Neuronal stem cell (in vitro differentiated cells): ENCODE data around the gene FOXP4.

Source experiments
- DNase-seq: peaks from one replicate; pipeline ENCODE4 v3.0.0-alpha.2; 2013; ENCODE audit warnings: low spot score
- H2AFZ ChIP-seq: one replicate; pipeline ENCODE4 v1.6.1; 2013; ENCODE audit warnings: mild to moderate bottlenecking, low read length, inconsistent platforms
- H2AK5ac ChIP-seq: 2 replicates; pipeline ENCODE4 v1.6.1; 2013; ENCODE audit warnings: low read depth, mild to moderate bottlenecking, inconsistent platforms, low read length, moderate library complexity, mixed read lengths
- H2BK120ac ChIP-seq: 2 replicates; pipeline ENCODE4 v1.6.1; 2013; ENCODE audit warnings: low read depth, mild to moderate bottlenecking, inconsistent platforms, low read length, moderate library complexity, mixed read lengths
- H2BK12ac ChIP-seq: one replicate; pipeline ENCODE4 v1.6.1; 2013; ENCODE audit warnings: low read length, inconsistent platforms
- H2BK15ac ChIP-seq: 2 replicates; pipeline ENCODE4 v1.6.1; 2013; ENCODE audit warnings: mild to moderate bottlenecking, low read length, inconsistent platforms, mixed read lengths
- H2BK5ac ChIP-seq: one replicate; pipeline ENCODE4 v1.6.1; 2013; ENCODE audit warnings: inconsistent platforms, mild to moderate bottlenecking, low read length, moderate library complexity
- H3K14ac ChIP-seq: one replicate; pipeline ENCODE4 v1.6.1; 2013; ENCODE audit warnings: low read length, inconsistent platforms
- H3K18ac ChIP-seq: 2 replicates; pipeline ENCODE4 v1.6.1; 2013; ENCODE audit warnings: low read length, inconsistent platforms
- H3K23ac ChIP-seq: 2 replicates; pipeline ENCODE4 v1.6.1; 2013; ENCODE audit warnings: low read depth, mild to moderate bottlenecking, mixed read lengths, low read length, inconsistent platforms; ENCODE audit not compliant: poor library complexity
- H3K27ac ChIP-seq: replicated peaks from 3 replicates; pipeline ENCODE4 v1.5.1; 2013; ENCODE audit warnings: low read length, inconsistent platforms
- H3K27me3 ChIP-seq, 3 experiments: 2 replicates each; pipeline ENCODE4 v1.6.1; 2013; ENCODE audit warnings: low read length in 3 of 3, mild to moderate bottlenecking in 2 of 3, inconsistent platforms in 1 of 3, low read depth in 1 of 3, mixed read lengths in 1 of 3, moderate library complexity in 1 of 3; ENCODE audit not compliant: control insufficient read depth in 3 of 3, insufficient read depth in 3 of 3
- H3K36me3 ChIP-seq, 2 donors: replicated peaks in 1 of 2; 2 replicates each; pipeline ENCODE4 v1.6.1; 2013; ENCODE audit warnings: low read length in 2 of 2; ENCODE audit not compliant: control insufficient read depth in 2 of 2, insufficient read depth in 2 of 2
- H3K4ac ChIP-seq: 2 replicates; pipeline ENCODE4 v1.6.1; 2013; ENCODE audit warnings: inconsistent platforms, mild to moderate bottlenecking, low read length, moderate library complexity
- H3K4me1 ChIP-seq, 2 donors: 1 replicate in 1 of 2; 2 replicates in 1 of 2; pipeline ENCODE4 v1.6.1; 2013; ENCODE audit warnings: low read length in 2 of 2, low read depth in 1 of 2; ENCODE audit not compliant: control insufficient read depth in 2 of 2, insufficient read depth in 1 of 2
- H3K4me2 ChIP-seq: one replicate; pipeline ENCODE4 v1.6.1; 2013; ENCODE audit warnings: mild to moderate bottlenecking, low read length, inconsistent platforms; ENCODE audit not compliant: insufficient read depth, poor library complexity, severe bottlenecking
- H3K4me3 ChIP-seq, 2 donors: 2 replicates each; pipeline ENCODE4 v1.5.1; 2013; ENCODE audit warnings: low read length in 2 of 2, mild to moderate bottlenecking in 2 of 2, inconsistent platforms in 1 of 2, moderate library complexity in 1 of 2
- H3K79me1 ChIP-seq: one replicate; pipeline ENCODE4 v1.6.1; 2013; ENCODE audit warnings: low read depth, mild to moderate bottlenecking, inconsistent platforms, low read length, moderate library complexity
- H3K9ac ChIP-seq: one replicate; pipeline ENCODE4 v1.6.1; 2013; ENCODE audit warnings: mild to moderate bottlenecking, low read depth, low read length, inconsistent platforms; ENCODE audit not compliant: poor library complexity
- H3K9me3 ChIP-seq, 2 donors: replicated peaks in 1 of 2; 2 replicates each; pipeline versions ENCODE3 to v1.6.1; 2013; ENCODE audit warnings: low read length in 2 of 2, mild to moderate bottlenecking in 2 of 2, inconsistent platforms in 1 of 2, low read depth in 1 of 2, mixed read lengths in 1 of 2, moderate library complexity in 1 of 2; ENCODE audit not compliant: control insufficient read depth in 2 of 2, insufficient read depth in 1 of 2
- H4K8ac ChIP-seq: one replicate; pipeline ENCODE4 v1.6.1; 2013; ENCODE audit warnings: low read depth, mild to moderate bottlenecking, inconsistent platforms, low read length, moderate library complexity
- H4K91ac ChIP-seq: one replicate; pipeline ENCODE4 v1.6.1; 2013; ENCODE audit warnings: low read length, low read depth, mild to moderate bottlenecking, inconsistent platforms; ENCODE audit not compliant: poor library complexity
- WGBS, 2 donors: extraction: QIAGEN DNeasy Blood & Tissue Kit; methylation state at CpG; one replicate each; pipeline ENCODE4 v1.1.7; 2013; ENCODE audit warnings: missing lambda C conversion rate in 2 of 2, mixed read lengths in 1 of 2; ENCODE audit not compliant: insufficient read length in 2 of 2, insufficient replicate concordance in 1 of 2; ENCODE audit errors: extremely low coverage in 2 of 2; 5-methylcytosine and 5-hydroxymethylcytosine counted together

Gene FOXP4

DNA sequence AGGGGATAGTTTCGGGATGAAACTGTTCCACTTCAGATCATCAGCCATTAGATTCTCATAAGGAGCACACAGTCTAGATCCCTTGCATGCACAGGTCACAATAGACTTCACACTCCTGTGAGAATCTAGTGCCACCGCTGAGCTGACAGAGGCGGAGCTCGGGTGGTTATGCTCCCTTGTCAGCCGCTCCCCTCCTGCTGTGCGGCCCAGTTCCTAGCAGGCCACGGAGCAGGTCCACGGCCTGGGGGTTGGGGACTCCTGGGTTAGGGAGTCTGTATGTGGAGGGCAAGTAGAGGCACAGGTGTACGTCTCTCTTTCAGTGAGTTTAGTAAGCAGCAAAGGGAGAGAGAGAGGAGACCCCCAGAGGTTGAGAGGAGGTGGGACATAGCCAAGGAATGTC is 61.6 kb downstream of the FOXP4 start:
- no peak for DNase-seq
- H4K8ac ChIP-seq, result no peak overlapping the region
- H2AFZ ChIP-seq, result no peak overlapping the region
- H3K9ac ChIP-seq, result no peak overlapping the region
- H3K36me3 ChIP-seq, result no peaks in the 10 kb centered on the region
- H2AK5ac ChIP-seq, result no peak overlapping the region
- H3K4me2 ChIP-seq, result no peak overlapping the region
- peaks cover 0 to 8% (median 0%) of the 10 kb centered on the region in 3 experiments for H3K27me3 ChIP-seq
- H2BK12ac ChIP-seq, result no peak overlapping the region
- H3K27ac ChIP-seq, result no peak overlapping the region
- no peak overlapping the region for H2BK15ac ChIP-seq
- no peak overlapping the region for H3K4ac ChIP-seq
- H3K79me1 ChIP-seq, result no peaks in the 10 kb centered on the region
- H3K9me3 ChIP-seq, result peaks cover 0 to 4% of the 10 kb centered on the region in 2 donors
- H3K23ac ChIP-seq, result peak overlapping the region; percentile 49
- no peak overlapping the region for H3K4me3 ChIP-seq
- WGBS, 2 donors, result no CpG with 5 or more reads among the region's 9 CpGs
- peaks cover 1 to 2% of the 10 kb centered on the region in 2 donors for H3K4me1 ChIP-seq
- peak overlapping the region; percentile 70 for H3K18ac ChIP-seq
- no peak overlapping the region for H2BK120ac ChIP-seq
- H2BK5ac ChIP-seq, result no peak overlapping the region
- no peak overlapping the region for H3K14ac ChIP-seq
- no peak overlapping the region for H4K91ac ChIP-seq

DNA sequence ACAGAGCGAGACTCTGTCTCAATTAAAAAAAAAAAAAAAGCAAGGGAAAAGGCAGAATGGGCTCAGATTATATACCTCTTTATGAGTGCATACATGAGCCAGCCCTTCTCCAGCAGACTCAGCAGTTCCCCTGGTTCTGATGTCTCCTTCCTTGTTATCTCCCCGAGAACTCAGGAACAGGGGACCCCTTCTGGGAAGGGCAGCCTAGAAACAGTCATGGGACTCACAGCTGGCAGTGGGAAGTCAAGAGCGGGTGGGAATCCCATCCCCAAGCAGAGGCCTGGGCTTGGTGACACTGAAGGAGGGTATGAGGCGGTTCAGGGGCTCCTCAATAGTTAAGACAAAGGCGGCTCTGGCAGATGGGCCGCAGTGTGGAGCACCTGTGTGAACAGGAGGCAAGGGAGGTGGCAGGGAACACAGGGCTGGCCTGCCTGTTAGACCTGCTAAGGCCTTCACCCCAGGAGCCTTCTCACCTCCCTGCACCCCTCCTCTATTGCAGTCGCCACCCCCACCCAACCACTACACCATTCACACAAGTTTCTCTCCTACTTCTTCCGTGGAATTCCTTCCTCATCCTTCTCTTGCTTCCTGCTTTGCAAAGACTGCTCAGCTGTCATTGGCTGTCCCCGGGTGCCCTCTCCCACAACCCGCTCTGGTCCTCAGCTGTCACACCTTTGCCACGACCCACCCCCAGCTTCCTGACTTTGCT is 62.4 kb downstream of the FOXP4 start:
- WGBS, 2 donors, result no CpG with 5 or more reads among the region's 11 CpGs
- Histone ChIP-seq H3K4ac (no peak overlapping the region), H3K4me3 (no peak overlapping the region), H3K36me3 (no peaks in the 10 kb centered on the region), H3K9ac (peak overlapping the region; percentile 38), H3K4me2 (no peak overlapping the region), H3K14ac (no peak overlapping the region), H3K23ac (no peak overlapping the region), H3K18ac (peak overlapping the region; percentile 77), H3K4me1 (no peaks in the 10 kb centered on the region), H4K8ac (no peak overlapping the region), H3K9me3 (peaks cover 4% of the 10 kb centered on the region in 2 donors), H2AFZ (no peak overlapping the region), H2AK5ac (no peak overlapping the region), H3K27me3 (peaks cover 0 to 8% (median 0%) of the 10 kb centered on the region in 3 experiments), H3K79me1 (no peaks in the 10 kb centered on the region), H2BK15ac (no peak overlapping the region), H2BK12ac (no peak overlapping the region), H4K91ac (no peak overlapping the region), H2BK120ac (no peak overlapping the region), H2BK5ac (peak overlapping the region; percentile 79), H3K27ac (no peak overlapping the region)
- DNase-seq, result no peak

DNA sequence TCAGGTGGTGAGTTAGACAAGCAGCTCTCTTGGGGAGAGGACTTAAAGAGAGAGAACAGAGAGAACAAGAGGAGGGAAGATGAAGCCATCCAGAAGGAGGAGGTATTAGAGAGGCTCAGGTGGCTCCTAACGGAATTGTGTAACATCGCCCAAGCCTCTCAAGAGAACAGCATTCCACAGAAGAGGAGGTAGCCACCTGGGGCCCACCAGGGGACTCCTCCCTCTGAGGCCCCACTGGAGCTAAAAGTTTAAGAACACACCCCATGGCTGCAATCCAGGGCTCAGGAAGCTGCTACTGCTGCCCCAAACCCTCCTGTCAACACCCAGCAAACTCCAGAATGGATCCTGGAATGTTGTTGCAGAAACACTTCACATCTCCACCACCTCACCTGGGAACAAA is 68.5 kb downstream of the FOXP4 start:
- peaks cover 0 to 3% (median 0%) of the 10 kb centered on the region in 3 experiments for H3K27me3 ChIP-seq
- no peak overlapping the region for H3K4me2 ChIP-seq
- H3K4ac ChIP-seq, result no peak overlapping the region
- no peak for DNase-seq
- H4K91ac ChIP-seq, result no peak overlapping the region
- H2BK5ac ChIP-seq, result no peak overlapping the region
- H3K4me1 ChIP-seq, result no peaks in the 10 kb centered on the region
- no peak overlapping the region for H2BK120ac ChIP-seq
- H3K18ac ChIP-seq, result no peak overlapping the region
- no peak overlapping the region for H3K9ac ChIP-seq
- no peaks in the 10 kb centered on the region for H3K36me3 ChIP-seq
- no peak overlapping the region for H3K27ac ChIP-seq
- peaks cover 6 to 12% of the 10 kb centered on the region in 2 donors for H3K9me3 ChIP-seq
- H4K8ac ChIP-seq, result no peak overlapping the region
- H2BK15ac ChIP-seq, result no peak overlapping the region
- no CpG with 5 or more reads among the region's 2 CpGs for WGBS, 2 donors
- H2AFZ ChIP-seq, result no peak overlapping the region
- no peak overlapping the region for H3K4me3 ChIP-seq
- H2BK12ac ChIP-seq, result no peak overlapping the region
- no peak overlapping the region for H3K14ac ChIP-seq
- no peak overlapping the region for H2AK5ac ChIP-seq
- no peaks in the 10 kb centered on the region for H3K79me1 ChIP-seq
- H3K23ac ChIP-seq, result no peak overlapping the region

DNA sequence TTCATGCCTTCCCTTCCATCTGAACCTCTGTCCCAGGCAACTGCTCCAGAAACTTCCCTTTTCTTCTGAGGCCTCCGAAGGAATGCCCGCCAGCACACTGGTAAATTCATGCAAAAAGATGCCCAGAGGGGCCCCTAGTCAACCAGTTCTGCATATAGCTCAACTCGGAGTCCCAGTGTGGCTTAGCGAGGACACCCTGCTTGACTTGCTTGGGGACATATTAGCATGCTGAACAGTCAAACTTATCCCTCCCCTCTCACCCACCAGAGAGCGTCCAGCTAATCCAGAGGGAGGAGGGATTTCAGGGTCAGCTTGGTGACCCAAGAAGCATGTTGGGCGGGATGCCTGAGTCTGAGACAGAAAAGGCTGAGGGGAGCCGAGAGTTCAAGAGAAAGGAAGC is 69.1 kb downstream of the FOXP4 start:
- H2AFZ ChIP-seq, result no peak overlapping the region
- no peak overlapping the region for H2BK15ac ChIP-seq
- H2BK12ac ChIP-seq, result no peak overlapping the region
- H4K91ac ChIP-seq, result no peak overlapping the region
- H3K27me3 ChIP-seq, result no peaks in the 10 kb centered on the region
- no peak overlapping the region for H3K4ac ChIP-seq
- H3K14ac ChIP-seq, result no peak overlapping the region
- H3K4me3 ChIP-seq, result no peak overlapping the region
- H3K9me3 ChIP-seq, result peaks cover 6 to 12% of the 10 kb centered on the region in 2 donors
- no CpG with 5 or more reads among the region's 7 CpGs for WGBS, 2 donors
- no peak overlapping the region for H2AK5ac ChIP-seq
- no peak overlapping the region for H2BK120ac ChIP-seq
- no peaks in the 10 kb centered on the region for H3K79me1 ChIP-seq
- H3K18ac ChIP-seq, result no peak overlapping the region
- no peak for DNase-seq
- no peaks in the 10 kb centered on the region for H3K36me3 ChIP-seq
- no peak overlapping the region for H4K8ac ChIP-seq
- no peak overlapping the region for H3K27ac ChIP-seq
- H2BK5ac ChIP-seq, result no peak overlapping the region
- no peaks in the 10 kb centered on the region for H3K4me1 ChIP-seq
- no peak overlapping the region for H3K4me2 ChIP-seq
- no peak overlapping the region for H3K9ac ChIP-seq
- no peak overlapping the region for H3K23ac ChIP-seq
